Body of pancreas (tissue), 4 donors: ENCODE data around the gene PCNT.

ENCODE experiments used
- CTCF ChIP-seq, 7 experiments: fragments of 450-650 bp in 4 of 7; fragments of 200-600 bp in 3 of 7; sonication (generic) in 3 of 7; IDR thresholded peaks; one replicate each; pipeline ENCODE4 v1.5.1; 2016 to 2019; ENCODE audit warnings: antibody characterized with exemption in 7 of 7
- POLR2A ChIP-seq, 3 donors: fragments of 450-650 bp; IDR thresholded peaks; one replicate each; pipeline ENCODE4 v1.6.1; 2016; ENCODE audit warnings: antibody characterized with exemption in 3 of 3, mild to moderate bottlenecking in 2 of 3

GRCh38 chr21:46377789-46378188, 53.8 kb downstream of the PCNT start:
- TF ChIP-seq CTCF (IDR thresholded peaks at IDR 0.05), result no peak
- TF ChIP-seq POLR2A (IDR thresholded peaks at IDR 0.05), result no peak
